HL-60 (cell line): Measurements from ENCODE around the gene SIGLEC9.

Experiments
- GABPA ChIP-seq: IDR thresholded peaks from 2 replicates; pipeline ENCODE4 v1.6.1; 2012; ENCODE audit warnings: low read depth
- POLR2AphosphoS5 ChIP-seq: IDR thresholded peaks from 2 replicates; pipeline ENCODE4 v1.6.1; 2012; ENCODE audit warnings: low read depth
- TF ChIP-seq, protein P1 (sequence below): IDR thresholded peaks from one replicate; pipeline ENCODE4 v1.5.1; 2011; ENCODE audit warnings: low read length, control low read depth, inconsistent platforms; ENCODE audit not compliant: insufficient read depth
- TF ChIP-seq, protein P2 (sequence below): IDR thresholded peaks from 2 replicates; pipeline ENCODE4 v1.6.1; 2012; ENCODE audit warnings: low read depth; ENCODE audit not compliant: insufficient replicate concordance

DNA sequence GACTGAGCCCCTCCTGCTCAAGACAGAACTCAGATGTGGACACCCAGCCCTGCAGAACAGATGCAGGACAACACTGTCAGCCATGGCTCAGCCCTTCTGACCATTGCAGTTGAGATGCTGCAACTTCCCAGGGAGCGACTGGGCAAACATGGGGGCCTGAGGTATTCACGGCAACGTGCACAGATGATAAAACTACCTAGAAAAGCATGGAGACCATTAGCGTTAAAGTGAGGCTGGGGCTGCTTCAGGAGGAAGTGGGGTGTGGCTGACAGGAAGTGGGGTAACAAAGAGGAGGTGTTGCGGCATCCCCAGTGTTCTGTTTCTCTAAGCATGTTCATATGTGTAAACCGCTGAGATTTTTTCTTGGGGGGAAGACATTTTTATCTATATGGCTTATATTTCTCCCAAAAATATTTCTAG is 1.3 kb upstream of the SIGLEC9 start:
- TF ChIP-seq, protein P1, sequence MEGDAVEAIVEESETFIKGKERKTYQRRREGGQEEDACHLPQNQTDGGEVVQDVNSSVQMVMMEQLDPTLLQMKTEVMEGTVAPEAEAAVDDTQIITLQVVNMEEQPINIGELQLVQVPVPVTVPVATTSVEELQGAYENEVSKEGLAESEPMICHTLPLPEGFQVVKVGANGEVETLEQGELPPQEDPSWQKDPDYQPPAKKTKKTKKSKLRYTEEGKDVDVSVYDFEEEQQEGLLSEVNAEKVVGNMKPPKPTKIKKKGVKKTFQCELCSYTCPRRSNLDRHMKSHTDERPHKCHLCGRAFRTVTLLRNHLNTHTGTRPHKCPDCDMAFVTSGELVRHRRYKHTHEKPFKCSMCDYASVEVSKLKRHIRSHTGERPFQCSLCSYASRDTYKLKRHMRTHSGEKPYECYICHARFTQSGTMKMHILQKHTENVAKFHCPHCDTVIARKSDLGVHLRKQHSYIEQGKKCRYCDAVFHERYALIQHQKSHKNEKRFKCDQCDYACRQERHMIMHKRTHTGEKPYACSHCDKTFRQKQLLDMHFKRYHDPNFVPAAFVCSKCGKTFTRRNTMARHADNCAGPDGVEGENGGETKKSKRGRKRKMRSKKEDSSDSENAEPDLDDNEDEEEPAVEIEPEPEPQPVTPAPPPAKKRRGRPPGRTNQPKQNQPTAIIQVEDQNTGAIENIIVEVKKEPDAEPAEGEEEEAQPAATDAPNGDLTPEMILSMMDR = no peak
- TF ChIP-seq, protein P2, sequence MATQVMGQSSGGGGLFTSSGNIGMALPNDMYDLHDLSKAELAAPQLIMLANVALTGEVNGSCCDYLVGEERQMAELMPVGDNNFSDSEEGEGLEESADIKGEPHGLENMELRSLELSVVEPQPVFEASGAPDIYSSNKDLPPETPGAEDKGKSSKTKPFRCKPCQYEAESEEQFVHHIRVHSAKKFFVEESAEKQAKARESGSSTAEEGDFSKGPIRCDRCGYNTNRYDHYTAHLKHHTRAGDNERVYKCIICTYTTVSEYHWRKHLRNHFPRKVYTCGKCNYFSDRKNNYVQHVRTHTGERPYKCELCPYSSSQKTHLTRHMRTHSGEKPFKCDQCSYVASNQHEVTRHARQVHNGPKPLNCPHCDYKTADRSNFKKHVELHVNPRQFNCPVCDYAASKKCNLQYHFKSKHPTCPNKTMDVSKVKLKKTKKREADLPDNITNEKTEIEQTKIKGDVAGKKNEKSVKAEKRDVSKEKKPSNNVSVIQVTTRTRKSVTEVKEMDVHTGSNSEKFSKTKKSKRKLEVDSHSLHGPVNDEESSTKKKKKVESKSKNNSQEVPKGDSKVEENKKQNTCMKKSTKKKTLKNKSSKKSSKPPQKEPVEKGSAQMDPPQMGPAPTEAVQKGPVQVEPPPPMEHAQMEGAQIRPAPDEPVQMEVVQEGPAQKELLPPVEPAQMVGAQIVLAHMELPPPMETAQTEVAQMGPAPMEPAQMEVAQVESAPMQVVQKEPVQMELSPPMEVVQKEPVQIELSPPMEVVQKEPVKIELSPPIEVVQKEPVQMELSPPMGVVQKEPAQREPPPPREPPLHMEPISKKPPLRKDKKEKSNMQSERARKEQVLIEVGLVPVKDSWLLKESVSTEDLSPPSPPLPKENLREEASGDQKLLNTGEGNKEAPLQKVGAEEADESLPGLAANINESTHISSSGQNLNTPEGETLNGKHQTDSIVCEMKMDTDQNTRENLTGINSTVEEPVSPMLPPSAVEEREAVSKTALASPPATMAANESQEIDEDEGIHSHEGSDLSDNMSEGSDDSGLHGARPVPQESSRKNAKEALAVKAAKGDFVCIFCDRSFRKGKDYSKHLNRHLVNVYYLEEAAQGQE = no peak
- TF ChIP-seq POLR2AphosphoS5 (peak; percentile 29; the same call in 1 of the 2 replicates), GABPA (peak; percentile 64; the same call in 1 of the 2 replicates)
